Aorta (tissue), 5 donors: ENCODE results near the gene CCDC6. TPM values are rescaled to one million over a fixed set of nuclear protein-coding genes. Genes with fewer than 3 reads are reported as not detected.

Source experiments
- ATAC-seq: fragments of 200-7000 bp; cut with Tn5 transposase; one replicate; pipeline ENCODE4 v1.9.1; 2022; ENCODE audit warnings: moderate library complexity; ENCODE audit not compliant: low FRiP score
- DNase-seq, 2 donors: peaks; one replicate each; pipeline ENCODE4 v3.0.0-alpha.2; 2020
- H3K27ac ChIP-seq, 2 donors: one replicate each; pipeline ENCODE4 v1.5.1; 2013; ENCODE audit warnings: low read length in 2 of 2, mild to moderate bottlenecking in 2 of 2, moderate library complexity in 2 of 2, control low read depth in 1 of 2, inconsistent platforms in 1 of 2, low read depth in 1 of 2
- H3K27me3 ChIP-seq, 2 donors: one replicate each; pipeline ENCODE4 v1.6.1; 2013; ENCODE audit warnings: control low read depth in 1 of 2, low read length in 1 of 2, mild to moderate bottlenecking in 1 of 2, moderate library complexity in 1 of 2; ENCODE audit not compliant: insufficient read depth in 2 of 2, control insufficient read depth in 1 of 2
- H3K36me3 ChIP-seq, 2 donors: one replicate each; pipeline ENCODE4 v1.6.1; 2013; ENCODE audit warnings: control low read depth in 1 of 2, low read length in 1 of 2, mild to moderate bottlenecking in 1 of 2; ENCODE audit not compliant: insufficient read depth in 2 of 2, control insufficient read depth in 1 of 2
- H3K4me1 ChIP-seq, 2 donors: one replicate each; pipeline ENCODE4 v1.6.1; 2013; ENCODE audit warnings: low read length in 2 of 2, control low read depth in 1 of 2, mild to moderate bottlenecking in 1 of 2, moderate library complexity in 1 of 2; ENCODE audit not compliant: insufficient read depth in 2 of 2, control insufficient read depth in 1 of 2
- H3K4me3 ChIP-seq, 2 donors: one replicate each; pipeline ENCODE4 v1.5.1; 2013; ENCODE audit warnings: low read length in 2 of 2, control low read depth in 1 of 2, mild to moderate bottlenecking in 1 of 2
- H3K9me3 ChIP-seq: one replicate; pipeline ENCODE4 v1.6.1; 2013; ENCODE audit warnings: mild to moderate bottlenecking, low read length; ENCODE audit not compliant: control insufficient read depth
- WGBS, 2 donors: extraction: QIAGEN DNeasy Blood & Tissue Kit; methylation state at CpG; one replicate each; pipeline ENCODE4 v1.1.7; 2013; 5-methylcytosine and 5-hydroxymethylcytosine counted together
- intact Hi-C, 2 donors: fragments of 100-400 bp; cut with DNase I; formaldehyde crosslinking; loops; one replicate each; pipeline versions ENCODE4 v1.14.2 to v1.15.0; 2022
- polyA plus RNA-seq, 2 donors: library from polyadenylated mRNA; stranded (reverse); fragments of 200-250 nt; gene quantifications; one replicate each; pipeline ENCODE4 v1.2.3, GENCODE V29; 2013
- total RNA-seq, 2 donors: library from RNA; stranded (reverse); fragmentation: NEBNext Ultra II Directional; extraction: Animal tissue kit (Norgen Biotek cat#: 25700); gene quantifications; one replicate each; pipeline ENCODE4 v1.2.1, GENCODE V29; 2021
- donor health status: healthy with polysubstance abuse.
- donor health status: Bipolar disorder and iron deficiency.
- donor health status: DM: no; HTN: no; CAD: no.
- donor health status: DM: no; HTN: no; CAD: no.
- donor health status: DM: yes; HTN: yes; CAD: no.

The CCDC6 gene
- total and polyA plus RNA-seq, 4 donors, result 21.8 to 90.0 (median 51.7) TPM

DNA sequence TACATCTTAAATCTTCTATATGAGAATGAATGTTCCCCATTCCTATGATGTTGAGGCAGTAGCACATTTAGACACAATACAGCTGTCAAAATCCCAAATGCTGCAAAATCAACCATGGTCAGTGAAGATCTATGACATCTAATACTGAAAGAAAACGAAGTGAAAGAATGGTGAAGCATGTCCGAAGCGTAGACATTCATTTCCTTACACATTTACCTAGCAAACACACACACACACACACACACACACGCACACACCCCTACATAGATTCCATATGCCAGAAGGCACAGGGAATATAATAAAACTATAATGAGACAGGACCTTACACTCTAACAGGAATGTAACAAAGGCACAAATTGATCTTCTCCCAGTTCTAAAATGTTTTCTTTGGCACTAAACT, 32.5 kb downstream of the CCDC6 start:
- intact Hi-C loops, result loop anchor here in 1 of 2 donors (2.0 kb wide), 1 partner anchor 33 kb away; the partner anchor contains the start of gene CCDC6
- Histone ChIP-seq H3K36me3 (no peaks in the 10 kb centered on the region), H3K9me3 (no peaks in the 10 kb centered on the region), H3K27ac (peak overlapping the region; percentile 23 to 64), H3K4me3 (peak overlapping the region in 1 of 2 donors; percentile 36), H3K4me1 (peaks cover 2 to 14% of the 10 kb centered on the region in 2 donors), H3K27me3 (no peaks in the 10 kb centered on the region)
- ATAC-seq (no peak), DNase-seq (no peak)
- WGBS, 2 donors, result 64 to 80% methylated on average over 4 of the region's 4 CpGs

DNA sequence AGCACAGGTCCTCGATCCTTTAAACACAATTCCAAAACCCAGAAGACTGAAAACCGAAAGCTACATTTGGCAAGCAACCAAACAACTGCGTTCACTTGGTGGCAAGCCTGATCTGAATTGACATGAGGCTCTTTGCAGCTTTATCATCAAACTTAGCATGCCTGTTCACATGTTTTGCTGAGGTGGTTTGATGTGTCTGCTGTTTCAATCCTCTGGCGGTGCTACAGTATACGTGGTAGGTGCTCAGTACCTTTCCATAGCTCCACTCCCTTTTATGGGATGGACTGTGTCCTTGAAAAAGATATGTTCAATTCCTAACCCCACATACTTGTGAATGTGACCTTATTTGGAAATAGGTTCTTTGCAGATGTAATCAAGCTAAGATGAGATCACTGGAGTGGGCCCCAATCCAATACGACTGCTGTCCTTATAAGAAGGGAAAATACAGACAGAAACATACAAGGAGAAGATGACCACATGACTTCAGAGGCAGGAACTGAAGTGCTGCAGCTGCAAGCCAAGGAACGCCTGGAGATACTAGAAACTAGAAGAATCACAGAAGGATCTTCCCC, 33.4 kb downstream of the CCDC6 start:
- H3K4me1 ChIP-seq, result peaks cover 2 to 19% of the 10 kb centered on the region in 2 donors
- H3K27me3 ChIP-seq, result no peaks in the 10 kb centered on the region
- no peaks in the 10 kb centered on the region for H3K9me3 ChIP-seq
- intact Hi-C loops, result loop anchor here in 1 of 2 donors (2.0 kb wide), 1 partner anchor 34 kb away; the partner anchor contains the start of gene CCDC6
- peak overlapping the region; percentile 36 to 94 for H3K4me3 ChIP-seq
- peak overlapping the region; percentile 98 to 100 for H3K27ac ChIP-seq
- H3K36me3 ChIP-seq, result no peaks in the 10 kb centered on the region
- peak in 1 of 2 donors; percentile 81 for DNase-seq
- peak; percentile 80 for ATAC-seq
- 3 to 4% methylated on average over 7 of the region's 7 CpGs for WGBS, 2 donors

DNA sequence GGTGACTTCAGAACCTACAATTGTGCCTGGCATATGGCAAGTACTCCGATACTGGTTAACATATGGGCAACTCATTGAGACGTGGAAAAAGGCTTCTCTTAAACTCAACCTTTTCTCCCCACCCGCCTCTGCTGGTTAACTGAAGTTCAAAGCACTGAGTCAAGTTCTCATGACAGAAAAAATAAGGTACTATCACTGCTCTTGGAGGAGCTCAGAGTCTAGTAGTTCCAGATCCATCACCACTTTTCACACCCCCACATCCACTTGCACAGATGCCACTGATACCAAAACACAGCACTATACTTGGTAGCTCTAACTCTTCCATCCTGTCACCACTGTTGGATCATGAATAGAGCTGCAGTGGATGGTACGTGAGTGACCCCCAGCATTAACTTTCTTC, 36.2 kb downstream of the CCDC6 start:
- no peaks in the 10 kb centered on the region for H3K27me3 ChIP-seq
- H3K4me3 ChIP-seq, result no peak overlapping the region
- peak overlapping the region; percentile 16 to 79 for H3K27ac ChIP-seq
- H3K4me1 ChIP-seq, result peaks cover 2 to 15% of the 10 kb centered on the region in 2 donors
- 87 to 93% methylated on average over 4 of the region's 4 CpGs for WGBS, 2 donors
- no peaks in the 10 kb centered on the region for H3K9me3 ChIP-seq
- ATAC-seq (no peak), DNase-seq (no peak)
- intact Hi-C loops, result no loop called here
- no peaks in the 10 kb centered on the region for H3K36me3 ChIP-seq

DNA sequence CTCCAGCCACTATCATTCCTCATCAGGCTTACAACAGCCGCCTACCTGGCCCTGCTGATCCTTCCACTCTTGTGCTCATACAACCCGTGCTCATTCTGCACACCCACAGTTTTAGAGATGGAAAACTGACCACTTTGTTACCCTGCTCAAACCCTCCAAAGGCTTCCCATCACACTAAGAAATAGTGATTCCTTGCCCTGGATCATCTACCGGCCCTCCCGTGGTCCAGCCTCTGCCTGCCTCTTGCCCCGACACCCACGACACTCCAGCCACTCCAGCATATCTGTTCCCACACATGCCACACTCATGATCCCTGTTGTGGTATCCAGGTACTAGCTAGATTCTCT, 36.8 kb downstream of the CCDC6 start:
- Histone ChIP-seq H3K4me1 (peaks cover 3 to 15% of the 10 kb centered on the region in 2 donors), H3K27me3 (no peaks in the 10 kb centered on the region), H3K9me3 (no peaks in the 10 kb centered on the region), H3K36me3 (no peaks in the 10 kb centered on the region), H3K4me3 (no peak overlapping the region), H3K27ac (peak overlapping the region in 1 of 2 donors; percentile 79)
- 94 to 97% methylated on average over 6 of the region's 6 CpGs for WGBS, 2 donors
- intact Hi-C loops, result no loop called here
- ATAC-seq (no peak), DNase-seq (no peak)

DNA sequence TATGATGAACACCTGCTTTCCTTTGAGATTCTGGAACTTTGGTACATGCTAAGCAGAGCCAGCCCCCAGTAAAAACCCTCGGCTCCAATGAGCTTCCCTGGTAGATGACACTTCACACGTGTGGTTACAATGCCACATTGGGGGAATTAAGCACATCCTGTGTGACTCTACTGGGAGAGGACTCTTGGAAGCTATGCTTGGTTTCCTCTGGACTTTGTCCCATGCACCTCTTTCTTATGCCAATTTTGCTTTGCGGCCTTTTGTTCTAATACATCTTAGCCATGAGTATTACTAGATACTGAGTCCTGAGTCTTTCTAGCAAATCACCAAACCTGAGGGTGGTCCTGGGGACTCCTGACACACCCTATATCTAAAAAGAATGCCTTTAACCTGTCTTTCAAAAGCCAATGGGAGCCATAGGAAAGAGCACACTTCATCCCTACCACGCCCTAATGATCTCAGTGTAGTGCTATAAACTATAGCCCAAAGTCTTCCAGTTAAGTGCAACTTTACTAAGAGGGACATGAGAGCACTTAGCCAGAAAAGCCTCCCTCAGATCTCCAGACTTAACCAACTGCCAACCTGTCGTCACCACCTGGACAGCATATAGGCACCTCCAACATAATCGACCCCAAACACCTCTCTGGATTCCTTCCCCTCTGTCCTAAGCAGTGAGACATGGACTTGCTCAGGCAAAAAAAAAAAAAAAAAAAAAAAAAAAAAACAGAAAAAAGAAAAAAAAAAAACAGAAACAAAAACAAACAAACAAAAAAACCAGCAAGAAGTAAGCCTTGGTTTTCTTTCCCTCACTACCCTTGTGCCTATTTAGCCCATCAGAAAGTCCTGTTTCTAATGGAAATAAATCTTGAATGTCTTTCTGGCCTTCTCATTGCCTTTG, 37.4 kb downstream of the CCDC6 start:
- 54 to 57% methylated on average over 6 of the region's 6 CpGs for WGBS, 2 donors
- Histone ChIP-seq H3K27me3 (no peaks in the 10 kb centered on the region), H3K9me3 (no peaks in the 10 kb centered on the region), H3K4me1 (peaks cover 4 to 15% of the 10 kb centered on the region in 2 donors), H3K4me3 (no peak overlapping the region), H3K36me3 (no peaks in the 10 kb centered on the region), H3K27ac (peak overlapping the region in 1 of 2 donors; percentile 2)
- intact Hi-C loops, result no loop called here
- DNase-seq (no peak), ATAC-seq (no peak)

DNA sequence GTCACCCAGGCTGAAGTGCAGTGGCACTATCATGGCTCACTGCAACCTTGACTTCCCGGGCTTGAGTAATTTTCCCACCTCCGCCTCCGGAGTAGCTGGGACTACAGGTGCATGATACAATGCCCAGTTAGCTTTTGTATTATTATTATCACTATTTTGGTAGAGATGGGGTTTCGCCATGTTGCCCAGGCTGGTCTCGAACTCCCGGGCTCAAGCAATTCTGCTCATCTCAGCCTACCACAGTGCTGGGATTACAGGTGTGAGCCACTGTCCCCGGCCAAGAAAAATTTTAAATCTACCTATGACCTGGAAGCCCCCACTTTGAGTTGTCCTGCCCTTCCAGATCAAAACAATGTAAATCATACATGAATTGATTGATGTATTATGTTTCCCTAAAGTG, 38.8 kb downstream of the CCDC6 start:
- ATAC-seq (no peak), DNase-seq (no peak)

DNA sequence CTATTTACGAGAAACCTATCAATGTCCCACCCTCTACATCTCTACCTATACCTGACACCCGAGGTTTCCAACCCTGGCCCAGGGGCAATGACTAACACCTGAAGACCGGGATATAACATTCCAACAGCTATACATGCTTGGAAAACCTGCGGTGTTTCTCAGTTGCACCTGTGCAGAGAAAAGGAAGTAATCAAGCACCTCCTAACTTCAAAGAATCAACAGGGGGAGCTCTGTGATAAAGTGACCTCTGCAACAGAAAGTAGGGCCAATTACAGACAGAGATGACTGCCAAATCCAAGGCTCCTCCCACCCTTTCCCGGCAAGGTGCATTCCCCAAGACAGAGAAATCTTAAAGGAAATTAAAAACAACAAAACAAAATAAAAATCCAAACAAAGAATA, 41.3 kb downstream of the CCDC6 start:
- 59 to 67% methylated on average over 5 of the region's 5 CpGs for WGBS, 2 donors
- Histone ChIP-seq H3K27me3 (no peaks in the 10 kb centered on the region), H3K4me3 (no peak overlapping the region), H3K9me3 (no peaks in the 10 kb centered on the region), H3K4me1 (peaks cover 3 to 9% of the 10 kb centered on the region in 2 donors), H3K27ac (peak overlapping the region; percentile 6 to 12), H3K36me3 (no peaks in the 10 kb centered on the region)
- DNase-seq (no peak), ATAC-seq (peak; percentile 50)
- intact Hi-C loops, result no loop called here

More for the DNA sequence above, 38.8 kb downstream of the CCDC6 start:
- Histone ChIP-seq H3K9me3 (no peaks in the 10 kb centered on the region), H3K4me3 (no peak overlapping the region), H3K27ac (no peak overlapping the region), H3K36me3 (no peaks in the 10 kb centered on the region), H3K4me1 (peaks cover 4 to 9% of the 10 kb centered on the region in 2 donors), H3K27me3 (no peaks in the 10 kb centered on the region)
- 95 to 96% methylated on average over 7 of the region's 7 CpGs for WGBS, 2 donors
- intact Hi-C loops, result no loop called here

DNA sequence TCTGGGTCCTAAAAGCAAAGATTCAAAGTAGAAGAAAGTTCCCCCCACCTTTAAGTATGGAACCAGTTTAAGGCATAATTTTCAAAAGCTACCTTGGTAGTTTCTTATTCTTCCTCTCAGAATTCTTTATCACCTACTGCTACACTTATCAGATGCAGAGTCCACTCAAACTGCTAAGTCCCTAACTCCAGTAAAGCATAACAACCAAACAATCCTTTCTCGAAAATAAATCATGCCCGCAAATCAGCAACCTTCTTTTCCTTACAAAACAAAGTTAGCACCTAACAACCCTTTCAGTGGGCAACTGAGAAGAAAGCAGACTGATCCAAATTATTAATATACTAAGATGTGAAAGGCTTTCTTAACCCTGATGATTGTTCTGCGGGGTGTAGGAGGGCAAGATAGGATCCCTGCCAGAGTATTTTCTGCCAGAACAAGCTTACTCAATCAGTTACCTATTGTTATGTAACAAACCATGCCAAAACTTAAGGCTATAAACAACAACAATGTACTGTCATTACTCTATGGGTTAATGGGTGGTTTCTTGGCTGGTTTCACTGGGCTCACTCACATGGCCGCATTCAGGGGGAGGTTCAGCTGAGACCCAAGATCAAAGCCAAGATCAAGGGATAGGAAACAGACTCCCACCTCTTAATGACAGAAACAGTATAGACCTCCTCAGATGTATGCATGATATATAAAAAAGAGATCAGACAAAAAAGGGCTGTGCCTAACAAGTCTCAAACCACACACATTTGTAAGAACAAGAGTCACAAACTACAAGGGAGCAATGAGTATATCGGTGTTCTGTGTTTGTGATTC, 42.0 kb downstream of the CCDC6 start:
- H3K4me1 ChIP-seq, result peaks cover 3 to 6% of the 10 kb centered on the region in 2 donors
- WGBS, 2 donors, result 16 to 34% methylated on average over 5 of the region's 5 CpGs
- H3K36me3 ChIP-seq, result no peaks in the 10 kb centered on the region
- H3K27me3 ChIP-seq, result no peaks in the 10 kb centered on the region
- DNase-seq (no peak), ATAC-seq (no peak)
- intact Hi-C loops, result no loop called here
- H3K9me3 ChIP-seq, result no peaks in the 10 kb centered on the region
- H3K4me3 ChIP-seq, result no peak overlapping the region
- peak overlapping the region; percentile 59 to 82 for H3K27ac ChIP-seq
